ENCODE results near the gene ZNF311. TPM values are rescaled to one million over a fixed set of nuclear protein-coding genes. Genes with fewer than 3 reads are reported as not detected.

The ZNF311 gene
- total RNA-seq, 1 experiment from 2014 or later = 0.39 TPM

DNA sequence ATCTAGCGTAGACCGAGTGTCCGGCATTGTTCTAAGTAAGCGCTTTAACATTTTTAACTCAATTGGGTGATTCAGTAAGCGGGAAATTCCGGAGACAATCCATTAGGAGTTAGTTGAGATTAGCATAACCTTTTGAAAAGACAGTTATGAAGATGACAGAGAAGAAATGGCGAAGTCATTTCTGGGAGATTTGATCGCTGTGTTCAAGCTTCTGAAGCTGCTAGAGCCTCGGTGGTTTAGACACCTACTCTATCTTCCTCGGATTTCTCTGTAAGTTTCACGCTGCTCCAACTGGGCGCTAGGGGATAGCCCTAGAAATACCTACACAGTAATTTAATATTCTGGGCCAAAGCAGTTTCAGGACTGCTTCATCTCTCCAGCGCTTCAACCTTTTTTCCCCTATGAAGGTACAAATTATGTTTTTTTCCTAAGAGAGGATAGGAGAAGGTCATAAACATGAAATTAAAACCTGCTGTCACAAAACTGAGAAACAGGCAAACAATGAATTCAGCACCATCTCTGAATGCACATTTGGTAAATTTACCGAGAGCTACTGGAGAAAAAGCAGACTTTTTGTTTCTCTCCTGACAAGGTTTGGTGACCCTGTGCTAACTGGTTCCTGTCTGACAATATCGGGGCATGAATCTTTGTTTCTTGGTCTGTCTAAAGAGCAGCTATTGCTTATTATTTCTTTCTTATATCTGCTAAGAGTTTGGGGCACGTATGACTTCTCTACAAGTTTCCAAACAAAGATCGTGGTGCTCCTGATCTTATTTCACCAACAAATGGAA is 22.4 kb downstream of the ZNF311 start:
- Histone ChIP-seq H3K4me1 (ENCODE audit: control insufficient read depth, insufficient read depth, low read length) (peaks cover 41% of the 10 kb centered on the region), H3K9me3 (ENCODE audit: control insufficient read depth, insufficient read depth, low read depth, low read length) (no peaks in the 10 kb centered on the region), H3K27me3 (ENCODE audit: control insufficient read depth, insufficient read depth, low read length) (no peaks in the 10 kb centered on the region), H3K4me3 (ENCODE audit: low read depth in 2 of 2, low read length in 2 of 2) (peak overlapping the region; percentile 95 to 99), H3K36me3 (ENCODE audit: control insufficient read depth, insufficient read depth, low read length) (no peaks in the 10 kb centered on the region), H3K27ac (ENCODE audit: low read length) (peak overlapping the region; percentile 91)
- POLR2A ChIA-PET = interaction anchor here (0.6 kb wide), 1 partner anchor 192 kb away, joined by 5 read pairs; no protein-coding TSS in a partner anchor
- ATAC-seq (peak; percentile 53), DNase-seq (ENCODE audit: low read depth, low spot score) (no peak)
- in situ Hi-C loops (cut with HindIII; ENCODE audit: low pct_unique_long_range_greater_than_20kb, low sequenced_read_pairs) (no loop called here), intact Hi-C loops (cut with micrococcal nuclease; ENCODE audit: unreplicated experiment) (loop anchor here (2.0 to 10.0 kb wide), 2 partner anchors 118 to 146 kb away; no protein-coding TSS in a partner anchor)
- TF ChIP-seq REST (IDR thresholded peaks at IDR 0.05; ENCODE audit: insufficient read depth in 1 of 2, low read depth in 2 of 2, low read length in 1 of 2) (no peak), SIN3A (IDR thresholded peaks at IDR 0.05; ENCODE audit: borderline replicate concordance, insufficient read depth, low read depth, low read length) (no peak), CTCF (IDR thresholded peaks at IDR 0.05) (peak; percentile 37), TCF7L2 (IDR thresholded peaks at IDR 0.05; ENCODE audit: low read depth, low read length) (no peak), POLR2AphosphoS5 (IDR thresholded peaks at IDR 0.05; ENCODE audit: low read depth, low read length) (no peak)
- no TSS peak for BruUV-seq (replicated peaks)
- CTCF ChIA-PET = no interaction called here

GRCh38 chr6:28981833-28982475 is 23.2 kb downstream of the ZNF311 start:
- H3K27ac ChIP-seq (ENCODE audit: low read length) = peak overlapping the region; percentile 97
- CTCF ChIA-PET = no interaction called here
- no peaks in the 10 kb centered on the region for H3K9me3 ChIP-seq (ENCODE audit: control insufficient read depth, insufficient read depth, low read depth, low read length)

More at GRCh38 chr6:28981833-28982475, 23.2 kb downstream of the ZNF311 start:
- no TSS peak for BruUV-seq (replicated peaks)
- in situ Hi-C loops (cut with HindIII; ENCODE audit: low pct_unique_long_range_greater_than_20kb, low sequenced_read_pairs) = no loop called here
- ATAC-seq (peak; percentile 46), DNase-seq (ENCODE audit: low read depth, low spot score) (peak; percentile 93)
- peaks cover 41% of the 10 kb centered on the region for H3K4me1 ChIP-seq (ENCODE audit: control insufficient read depth, insufficient read depth, low read length)
- TF ChIP-seq SIN3A (IDR thresholded peaks at IDR 0.05; ENCODE audit: borderline replicate concordance, insufficient read depth, low read depth, low read length) (no peak), POLR2AphosphoS5 (IDR thresholded peaks at IDR 0.05; ENCODE audit: low read depth, low read length) (peak; percentile 26; the same call in 1 of the 2 replicates)
- H3K4me3 ChIP-seq (ENCODE audit: low read depth in 2 of 2, low read length in 2 of 2) = peak overlapping the region; percentile 95 to 99
- POLR2A ChIA-PET = no interaction called here
- no peaks in the 10 kb centered on the region for H3K27me3 ChIP-seq (ENCODE audit: control insufficient read depth, insufficient read depth, low read length)
- H3K36me3 ChIP-seq (ENCODE audit: control insufficient read depth, insufficient read depth, low read length) = no peaks in the 10 kb centered on the region
- intact Hi-C loops (cut with micrococcal nuclease; ENCODE audit: unreplicated experiment) = loop anchor here (2.0 to 10.0 kb wide), 2 partner anchors 117 to 145 kb away; no protein-coding TSS in a partner anchor
